ENCODE results near the gene LHX4. TPM values are rescaled to one million over a fixed set of nuclear protein-coding genes. Genes with fewer than 3 reads are reported as not detected.

LHX4 gene
- total and polyA plus RNA-seq, 2 of the 8 experiments (the other 6 are each of a cell fraction or from before 2014, with no cell fraction given): 0.85 to 4.9 TPM

DNA sequence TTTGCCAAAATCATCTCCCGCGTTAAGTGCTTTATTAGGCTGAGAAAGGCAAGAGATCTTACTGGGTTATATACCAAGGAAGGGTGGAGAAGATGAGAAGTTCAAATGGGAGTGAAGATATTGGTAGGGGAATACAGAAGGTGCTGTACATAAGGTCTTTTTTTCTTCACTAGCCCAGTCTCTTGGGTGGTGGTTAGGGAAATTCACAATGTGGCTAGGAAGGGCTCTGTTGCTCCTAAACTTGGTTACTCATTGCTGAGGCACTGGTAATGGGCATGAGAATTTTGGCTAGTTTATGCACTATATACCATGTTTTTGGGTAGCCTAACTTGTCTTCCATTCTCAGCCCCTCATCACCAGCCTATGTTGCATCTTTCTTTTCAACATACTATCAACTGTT is 50.6 kb downstream of the LHX4 start:
- Histone ChIP-seq H3K9me3 (ENCODE audit: insufficient read depth in 2 of 2, low read depth in 1 of 2, low read length in 1 of 2) (peaks cover 4 to 10% of the 10 kb centered on the region in 2 experiments; a peak in 3 of 4 replicates), H3K9ac (replicated peaks in 1 of 4; ENCODE audit: extremely low read depth in 1 of 4, low read depth in 3 of 4, low read length in 3 of 4) (no peak overlapping the region), H3K23ac (ENCODE audit: insufficient read length) (no peak overlapping the region), H4K5ac (ENCODE audit: insufficient read length, low read depth, low read length) (no peak overlapping the region), H3K4me3 (ENCODE audit: extremely low read depth in 1 of 4, insufficient read depth in 2 of 4, low read depth in 3 of 4, low read length in 4 of 4) (no peak overlapping the region), H2AFZ (ENCODE audit: low read length) (no peak overlapping the region), H4K91ac (replicated peaks; ENCODE audit: insufficient read length, low read length) (no peak overlapping the region), H3K56ac (replicated peaks; ENCODE audit: insufficient read length, low read depth, low read length) (no peak overlapping the region), H4K8ac (ENCODE audit: extremely low read depth, insufficient read depth, low read length) (no peak overlapping the region), H2BK15ac (ENCODE audit: low read length) (no peak overlapping the region), H2BK20ac (ENCODE audit: low read length) (no peak overlapping the region), H2BK12ac (ENCODE audit: low read depth, low read length) (no peak overlapping the region), H3K4me2 (ENCODE audit: insufficient read depth in 1 of 2, low read depth in 2 of 2, low read length in 2 of 2) (no peak overlapping the region), H2BK120ac (replicated peaks; ENCODE audit: low read depth, low read length) (no peak overlapping the region), H3K18ac (ENCODE audit: extremely low read depth, low read length) (no peak overlapping the region), H3K14ac (ENCODE audit: insufficient read length) (no peak overlapping the region), H3K27me3 (replicated peaks in 1 of 4; ENCODE audit: control insufficient read depth in 3 of 4, extremely low read depth in 1 of 4, insufficient read depth in 3 of 4, low read length in 3 of 4) (no peaks in the 10 kb centered on the region), H3K4ac (replicated peaks; ENCODE audit: insufficient read length, low read depth, low read length) (no peak overlapping the region), H3K79me1 (ENCODE audit: low read depth, low read length) (no peaks in the 10 kb centered on the region), H3K23me2 (ENCODE audit: low read depth, low read length) (no peaks in the 10 kb centered on the region), H4K20me1 (replicated peaks in 1 of 2; ENCODE audit: control insufficient read depth in 1 of 2, insufficient read depth in 2 of 2, low read length in 2 of 2) (no peaks in the 10 kb centered on the region), H2AK5ac (ENCODE audit: low read depth, low read length) (no peak overlapping the region), H3K36me3 (ENCODE audit: control insufficient read depth in 2 of 4, insufficient read depth in 4 of 4, low read length in 3 of 4) (peaks cover 0 to 9% (median 0%) of the 10 kb centered on the region in 4 experiments; a peak in 2 of 8 replicates), H3K79me2 (ENCODE audit: control insufficient read depth in 1 of 2, insufficient read depth in 2 of 2, low read length in 2 of 2) (no peaks in the 10 kb centered on the region), H3K4me1 (replicated peaks in 1 of 4; ENCODE audit: control insufficient read depth in 3 of 4, insufficient read depth in 4 of 4, low read length in 3 of 4) (peaks cover 0 to 9% (median 6%) of the 10 kb centered on the region in 4 experiments; a peak in 6 of 7 replicates), H2BK5ac (ENCODE audit: low read depth, low read length) (no peak overlapping the region), H3K27ac (ENCODE audit: low read depth, low read length) (no peak overlapping the region)
- no peak for DNase-seq (ENCODE audit: low read depth in 1 of 2, low spot score in 2 of 2)
- ChIA-PET POLR2A (ENCODE audit: partially characterized antibody) (no interaction called here), CTCF (ENCODE audit: partially characterized antibody) (interaction anchor here (1.4 to 9.2 kb wide), 3 partner anchors 10 to 27 kb away, joined by 4 to 77 read pairs (median 6); no protein-coding TSS in a partner anchor)
- WGBS, 2 experiments (ENCODE audit: extremely low coverage in 1 of 2, insufficient coverage in 1 of 2, insufficient read length in 1 of 2, insufficient replicate concordance in 2 of 2, low coverage in 1 of 2, low lambda C conversion rate in 2 of 2, missing lambda C conversion rate in 1 of 2): 94% methylated on average over 2 of the region's 2 CpGs; no CpG with 5 or more reads in 1 of the 2 experiments
- no peak for FAIRE-seq
- TF ChIP-seq NRF1 (IDR thresholded peaks at IDR 0.05; ENCODE audit: low read depth, low read length) (no peak), RXRA (IDR thresholded peaks at IDR 0.05; ENCODE audit: insufficient read depth, low read depth, low read length) (no peak), RBBP5 (IDR thresholded peaks at IDR 0.05; ENCODE audit: borderline replicate concordance, low read depth, low read length) (no peak), JUND (IDR thresholded peaks at IDR 0.05; ENCODE audit: low read length) (no peak), SP1 (IDR thresholded peaks at IDR 0.05; ENCODE audit: low read depth, low read length) (no peak), PHF8 (conservative IDR thresholded peaks at IDR 0.05; ENCODE audit: low read depth, low read length) (no peak), TAF1 (IDR thresholded peaks at IDR 0.05; ENCODE audit: low read depth, low read length) (no peak), POLR2A (IDR thresholded peaks at IDR 0.05; ENCODE audit: control extremely low read depth in 1 of 2, low read depth in 2 of 2, low read length in 2 of 2) (no peak), SIN3A (conservative IDR thresholded peaks at IDR 0.05 in 1 of 2, IDR thresholded peaks at IDR 0.05 in 1 of 2; ENCODE audit: low read depth in 1 of 2, low read length in 2 of 2) (no peak), SIRT6 (IDR thresholded peaks at IDR 0.05; ENCODE audit: low read length) (no peak), ASH2L (IDR thresholded peaks at IDR 0.05; ENCODE audit: low read length) (no peak), SP2 (IDR thresholded peaks at IDR 0.05; ENCODE audit: low read length) (no peak), EGR1 (IDR thresholded peaks at IDR 0.05; ENCODE audit: borderline replicate concordance, low read depth, low read length) (no peak), SUZ12 (IDR thresholded peaks at IDR 0.05; ENCODE audit: low read length) (no peak), CHD2 (IDR thresholded peaks at IDR 0.05; ENCODE audit: low read length) (no peak)
- TF ChIP-seq, protein P1, sequence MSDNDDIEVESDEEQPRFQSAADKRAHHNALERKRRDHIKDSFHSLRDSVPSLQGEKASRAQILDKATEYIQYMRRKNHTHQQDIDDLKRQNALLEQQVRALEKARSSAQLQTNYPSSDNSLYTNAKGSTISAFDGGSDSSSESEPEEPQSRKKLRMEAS (IDR thresholded peaks at IDR 0.05): no peak

Data from H1 (cell line).